Measurements from ENCODE around the gene CCDC124.
"Not testable (repeated sequence)": the region's sequence is repeated elsewhere in the genome, so short reads cannot be mapped to it uniquely, and the experiment has no call there.

The CCDC124 gene

GRCh38 chr19:17909003-17909732 lies 23.6 kb upstream of the CCDC124 start:
- Histone ChIP-seq H3K27ac (ENCODE audit: low read depth, low read length) (no peak overlapping the region), H3K9me3 (ENCODE audit: control insufficient read depth in 5 of 5, low read length in 5 of 5) (peaks cover 0 to 16% (median 9%) of the 10 kb centered on the region in 5 donors), H3K9ac (ENCODE audit: low read length in 5 of 5) (no peak overlapping the region), H3K4me3 (ENCODE audit: low read depth in 1 of 5, low read length in 5 of 5) (no peak overlapping the region), H3K4me1 (ENCODE audit: control insufficient read depth in 5 of 5, insufficient read depth in 5 of 5, low read length in 5 of 5) (no peaks in the 10 kb centered on the region), H3K27me3 (ENCODE audit: control insufficient read depth in 5 of 5, insufficient read depth in 4 of 5, low read length in 5 of 5) (peaks cover 0 to 6% (median 0%) of the 10 kb centered on the region in 5 donors), H3K36me3 (ENCODE audit: control insufficient read depth in 5 of 5, insufficient read depth in 5 of 5, low read length in 5 of 5) (no peaks in the 10 kb centered on the region)

- H3K9me3 ChIP-seq (ENCODE audit: control insufficient read depth in 5 of 5, low read length in 5 of 5): peaks cover 0 to 16% (median 9%) of the 10 kb centered on the region in 5 donors
- H3K27ac ChIP-seq (ENCODE audit: low read depth, low read length): no peak overlapping the region
- H3K4me1 ChIP-seq (ENCODE audit: control insufficient read depth in 5 of 5, insufficient read depth in 5 of 5, low read length in 5 of 5): no peaks in the 10 kb centered on the region
- peaks cover 0 to 6% (median 0%) of the 10 kb centered on the region in 5 donors for H3K27me3 ChIP-seq (ENCODE audit: control insufficient read depth in 5 of 5, insufficient read depth in 4 of 5, low read length in 5 of 5)
- no peak overlapping the region for H3K4me3 ChIP-seq (ENCODE audit: low read depth in 1 of 5, low read length in 5 of 5)
- no peaks in the 10 kb centered on the region for H3K36me3 ChIP-seq (ENCODE audit: control insufficient read depth in 5 of 5, insufficient read depth in 5 of 5, low read length in 5 of 5)
- H3K9ac ChIP-seq (ENCODE audit: low read length in 5 of 5): no peak overlapping the region
Observed at GRCh38 chr19:17910791-17911360, 21.9 kb upstream of the CCDC124 start.

GRCh38 chr19:17915940-17916593 lies 16.7 kb upstream of the CCDC124 start:
- Histone ChIP-seq H3K36me3 (ENCODE audit: control insufficient read depth in 5 of 5, insufficient read depth in 5 of 5, low read length in 5 of 5) (no peaks in the 10 kb centered on the region), H3K4me3 (ENCODE audit: low read depth in 1 of 5, low read length in 5 of 5) (no peak overlapping the region), H3K27ac (ENCODE audit: low read depth, low read length) (no peak overlapping the region), H3K4me1 (ENCODE audit: control insufficient read depth in 5 of 5, insufficient read depth in 5 of 5, low read length in 5 of 5) (no peaks in the 10 kb centered on the region), H3K9me3 (ENCODE audit: control insufficient read depth in 5 of 5, low read length in 5 of 5) (peaks cover 0 to 14% (median 7%) of the 10 kb centered on the region in 5 donors), H3K9ac (ENCODE audit: low read length in 5 of 5) (no peak overlapping the region), H3K27me3 (ENCODE audit: control insufficient read depth in 5 of 5, insufficient read depth in 4 of 5, low read length in 5 of 5) (peaks cover 0 to 3% (median 0%) of the 10 kb centered on the region in 5 donors)

GRCh38 chr19:17918151-17918550 lies 14.7 kb upstream of the CCDC124 start:
- not testable (repeated sequence) for H3K36me3 ChIP-seq (ENCODE audit: control insufficient read depth in 5 of 5, insufficient read depth in 5 of 5, low read length in 5 of 5); H3K9ac ChIP-seq (ENCODE audit: low read length in 5 of 5); H3K4me3 ChIP-seq (ENCODE audit: low read depth in 1 of 5, low read length in 5 of 5); H3K27me3 ChIP-seq (ENCODE audit: control insufficient read depth in 5 of 5, insufficient read depth in 4 of 5, low read length in 5 of 5); H3K27ac ChIP-seq (ENCODE audit: low read depth, low read length); H3K4me1 ChIP-seq (ENCODE audit: control insufficient read depth in 5 of 5, insufficient read depth in 5 of 5, low read length in 5 of 5)
- peaks cover 0 to 11% (median 7%) of the 10 kb centered on the region in 5 donors for H3K9me3 ChIP-seq (ENCODE audit: control insufficient read depth in 5 of 5, low read length in 5 of 5)

- H3K9ac ChIP-seq (ENCODE audit: low read length in 5 of 5); H3K36me3 ChIP-seq (ENCODE audit: control insufficient read depth in 5 of 5, insufficient read depth in 5 of 5, low read length in 5 of 5); H3K27ac ChIP-seq (ENCODE audit: low read depth, low read length); H3K9me3 ChIP-seq (ENCODE audit: control insufficient read depth in 5 of 5, low read length in 5 of 5); H3K4me1 ChIP-seq (ENCODE audit: control insufficient read depth in 5 of 5, insufficient read depth in 5 of 5, low read length in 5 of 5); H3K4me3 ChIP-seq (ENCODE audit: low read depth in 1 of 5, low read length in 5 of 5); H3K27me3 ChIP-seq (ENCODE audit: control insufficient read depth in 5 of 5, insufficient read depth in 4 of 5, low read length in 5 of 5): not testable (repeated sequence)
Observed at GRCh38 chr19:17919122-17919521, 13.7 kb upstream of the CCDC124 start.

- Histone ChIP-seq H3K27me3 (ENCODE audit: control insufficient read depth in 5 of 5, insufficient read depth in 4 of 5, low read length in 5 of 5) (no peaks in the 10 kb centered on the region), H3K4me3 (ENCODE audit: low read depth in 1 of 5, low read length in 5 of 5) (no peak overlapping the region), H3K9ac (ENCODE audit: low read length in 5 of 5) (no peak overlapping the region), H3K4me1 (ENCODE audit: control insufficient read depth in 5 of 5, insufficient read depth in 5 of 5, low read length in 5 of 5) (no peaks in the 10 kb centered on the region), H3K9me3 (ENCODE audit: control insufficient read depth in 5 of 5, low read length in 5 of 5) (peaks cover 0 to 6% (median 5%) of the 10 kb centered on the region in 5 donors), H3K27ac (ENCODE audit: low read depth, low read length) (no peak overlapping the region), H3K36me3 (ENCODE audit: control insufficient read depth in 5 of 5, insufficient read depth in 5 of 5, low read length in 5 of 5) (no peaks in the 10 kb centered on the region)
Observed at GRCh38 chr19:17920527-17920926, 12.3 kb upstream of the CCDC124 start.

GRCh38 chr19:17922138-17922537 lies 10.7 kb upstream of the CCDC124 start:
- Histone ChIP-seq H3K27ac (ENCODE audit: low read depth, low read length) (no peak overlapping the region), H3K9ac (ENCODE audit: low read length in 5 of 5) (no peak overlapping the region), H3K4me1 (ENCODE audit: control insufficient read depth in 5 of 5, insufficient read depth in 5 of 5, low read length in 5 of 5) (no peaks in the 10 kb centered on the region), H3K27me3 (ENCODE audit: control insufficient read depth in 5 of 5, insufficient read depth in 4 of 5, low read length in 5 of 5) (no peaks in the 10 kb centered on the region), H3K9me3 (ENCODE audit: control insufficient read depth in 5 of 5, low read length in 5 of 5) (peaks cover 0 to 6% (median 5%) of the 10 kb centered on the region in 5 donors), H3K4me3 (ENCODE audit: low read depth in 1 of 5, low read length in 5 of 5) (no peak overlapping the region), H3K36me3 (ENCODE audit: control insufficient read depth in 5 of 5, insufficient read depth in 5 of 5, low read length in 5 of 5) (no peaks in the 10 kb centered on the region)

GRCh38 chr19:17926044-17926443 lies 6.8 kb upstream of the CCDC124 start:
- Histone ChIP-seq H3K9me3 (ENCODE audit: control insufficient read depth in 5 of 5, low read length in 5 of 5) (no peaks in the 10 kb centered on the region), H3K27ac (ENCODE audit: low read depth, low read length) (no peak overlapping the region), H3K9ac (ENCODE audit: low read length in 5 of 5) (no peak overlapping the region), H3K36me3 (ENCODE audit: control insufficient read depth in 5 of 5, insufficient read depth in 5 of 5, low read length in 5 of 5) (no peaks in the 10 kb centered on the region), H3K4me1 (ENCODE audit: control insufficient read depth in 5 of 5, insufficient read depth in 5 of 5, low read length in 5 of 5) (no peaks in the 10 kb centered on the region), H3K27me3 (ENCODE audit: control insufficient read depth in 5 of 5, insufficient read depth in 4 of 5, low read length in 5 of 5) (no peaks in the 10 kb centered on the region), H3K4me3 (ENCODE audit: low read depth in 1 of 5, low read length in 5 of 5) (no peak overlapping the region)

- H3K27ac ChIP-seq (ENCODE audit: low read depth, low read length): no peak overlapping the region
- no peak overlapping the region for H3K4me3 ChIP-seq (ENCODE audit: low read depth in 1 of 5, low read length in 5 of 5)
- H3K36me3 ChIP-seq (ENCODE audit: control insufficient read depth in 5 of 5, insufficient read depth in 5 of 5, low read length in 5 of 5): no peaks in the 10 kb centered on the region
- no peaks in the 10 kb centered on the region for H3K9me3 ChIP-seq (ENCODE audit: control insufficient read depth in 5 of 5, low read length in 5 of 5)
- H3K27me3 ChIP-seq (ENCODE audit: control insufficient read depth in 5 of 5, insufficient read depth in 4 of 5, low read length in 5 of 5): no peaks in the 10 kb centered on the region
- peaks cover 4 to 22% (median 20%) of the 10 kb centered on the region in 5 donors for H3K4me1 ChIP-seq (ENCODE audit: control insufficient read depth in 5 of 5, insufficient read depth in 5 of 5, low read length in 5 of 5)
- H3K9ac ChIP-seq (ENCODE audit: low read length in 5 of 5): no peak overlapping the region
Observed at GRCh38 chr19:17929056-17929455, 3.8 kb upstream of the CCDC124 start.

GRCh38 chr19:17931532-17932191 lies 1.2 kb upstream of the CCDC124 start:
- H3K9me3 ChIP-seq (ENCODE audit: control insufficient read depth in 5 of 5, low read length in 5 of 5): no peaks in the 10 kb centered on the region
- H3K4me3 ChIP-seq (ENCODE audit: low read depth in 1 of 5, low read length in 5 of 5): peak overlapping the region; percentile 83 to 92 (median 86)
- H3K27ac ChIP-seq (ENCODE audit: low read depth, low read length): no peak overlapping the region
- H3K36me3 ChIP-seq (ENCODE audit: control insufficient read depth in 5 of 5, insufficient read depth in 5 of 5, low read length in 5 of 5): peaks cover 0 to 5% (median 4%) of the 10 kb centered on the region in 5 donors
- no peaks in the 10 kb centered on the region for H3K27me3 ChIP-seq (ENCODE audit: control insufficient read depth in 5 of 5, insufficient read depth in 4 of 5, low read length in 5 of 5)
- H3K9ac ChIP-seq (ENCODE audit: low read length in 5 of 5): peak overlapping the region in 4 of 5 donors; percentile 8 to 94 (median 53)
- H3K4me1 ChIP-seq (ENCODE audit: control insufficient read depth in 5 of 5, insufficient read depth in 5 of 5, low read length in 5 of 5): peaks cover 4 to 27% (median 26%) of the 10 kb centered on the region in 5 donors
